Measurements from ENCODE around the gene FIBIN.

FIBIN gene

GRCh38 chr11:27025312-27025955, 31.5 kb downstream of the FIBIN start:
- no peak overlapping the region for H3K27ac ChIP-seq (ENCODE audit: insufficient read depth in 1 of 2, low read depth in 1 of 2, low read length in 2 of 2, poor library complexity in 1 of 2, severe bottlenecking in 2 of 2)
- WGBS (ENCODE audit: insufficient coverage) = no CpG with 5 or more reads among the region's 6 CpGs

GRCh38 chr11:27025957-27026733, 32.2 kb downstream of the FIBIN start:
- no peaks in the 10 kb centered on the region for H3K36me3 ChIP-seq (ENCODE audit: control insufficient read depth in 4 of 4, insufficient read depth in 4 of 4, low read length in 3 of 4)
- ChIA-PET CTCF (no interaction called here), POLR2A (no interaction called here)
- H3K4me1 ChIP-seq (ENCODE audit: control extremely low read depth in 1 of 4, control insufficient read depth in 4 of 4, insufficient read depth in 4 of 4, low read length in 3 of 4) = no peaks in the 10 kb centered on the region
- DNase-seq = no peak
- no peak overlapping the region for H3K4me3 ChIP-seq (ENCODE audit: control insufficient read depth in 1 of 7, extremely low read depth in 1 of 7, insufficient read depth in 4 of 7, low read depth in 2 of 7, low read length in 6 of 7)
- H3K27me3 ChIP-seq (replicated peaks in 2 of 5; ENCODE audit: control insufficient read depth in 4 of 5, insufficient read depth in 5 of 5, low read length in 4 of 5) = no peaks in the 10 kb centered on the region
- no peak overlapping the region for H3K27ac ChIP-seq (ENCODE audit: insufficient read depth in 1 of 2, low read depth in 1 of 2, low read length in 2 of 2, poor library complexity in 1 of 2, severe bottlenecking in 2 of 2)
- no peaks in the 10 kb centered on the region for H3K9me3 ChIP-seq (ENCODE audit: control extremely low read depth in 1 of 5, control insufficient read depth in 4 of 5, insufficient read depth in 2 of 5, low read depth in 1 of 5, low read length in 4 of 5)
- WGBS (ENCODE audit: insufficient coverage) = 92% methylated on average over 7 of the region's 8 CpGs

More at GRCh38 chr11:27025312-27025955, 31.5 kb downstream of the FIBIN start:
- H3K27me3 ChIP-seq (replicated peaks in 2 of 5; ENCODE audit: control insufficient read depth in 4 of 5, insufficient read depth in 5 of 5, low read length in 4 of 5) = no peaks in the 10 kb centered on the region
- H3K4me1 ChIP-seq (ENCODE audit: control extremely low read depth in 1 of 4, control insufficient read depth in 4 of 4, insufficient read depth in 4 of 4, low read length in 3 of 4) = no peaks in the 10 kb centered on the region
- POLR2A ChIA-PET = no interaction called here
- DNase-seq = no peak
- no peak overlapping the region for H3K4me3 ChIP-seq (ENCODE audit: control insufficient read depth in 1 of 7, extremely low read depth in 1 of 7, insufficient read depth in 4 of 7, low read depth in 2 of 7, low read length in 6 of 7)
- CTCF ChIA-PET = no interaction called here
- no peaks in the 10 kb centered on the region for H3K9me3 ChIP-seq (ENCODE audit: control extremely low read depth in 1 of 5, control insufficient read depth in 4 of 5, insufficient read depth in 2 of 5, low read depth in 1 of 5, low read length in 4 of 5)
- no peaks in the 10 kb centered on the region for H3K36me3 ChIP-seq (ENCODE audit: control insufficient read depth in 4 of 4, insufficient read depth in 4 of 4, low read length in 3 of 4)

DNA sequence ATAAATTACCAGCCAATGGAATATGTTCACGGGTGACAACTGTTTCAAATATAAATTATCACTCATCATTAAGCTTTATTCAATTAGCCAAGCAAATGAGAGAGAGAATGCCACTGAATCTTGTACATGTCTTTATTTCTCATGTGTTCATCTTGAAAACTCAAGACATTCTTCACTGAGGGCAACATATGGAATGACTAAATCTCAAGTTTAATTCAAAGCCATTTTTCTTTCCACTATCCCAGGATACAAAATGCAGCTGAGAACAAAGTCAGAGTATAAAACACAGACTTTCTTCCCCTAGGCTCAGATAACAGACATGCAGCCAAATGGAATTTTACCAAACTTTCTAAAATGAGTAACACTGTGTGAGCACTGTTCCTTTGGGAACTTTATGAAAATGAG, 34.7 kb downstream of the FIBIN start:
- Histone ChIP-seq H3K9me3 (ENCODE audit: control extremely low read depth in 1 of 5, control insufficient read depth in 4 of 5, insufficient read depth in 2 of 5, low read depth in 1 of 5, low read length in 4 of 5) (peaks cover 0 to 2% (median 0%) of the 10 kb centered on the region in 5 experiments), H3K4me1 (ENCODE audit: control extremely low read depth in 1 of 4, control insufficient read depth in 4 of 4, insufficient read depth in 4 of 4, low read length in 3 of 4) (no peaks in the 10 kb centered on the region), H3K36me3 (ENCODE audit: control insufficient read depth in 4 of 4, insufficient read depth in 4 of 4, low read length in 3 of 4) (no peaks in the 10 kb centered on the region), H3K4me3 (ENCODE audit: control insufficient read depth in 1 of 7, extremely low read depth in 1 of 7, insufficient read depth in 4 of 7, low read depth in 2 of 7, low read length in 6 of 7) (no peak overlapping the region), H3K27me3 (replicated peaks in 2 of 5; ENCODE audit: control insufficient read depth in 4 of 5, insufficient read depth in 5 of 5, low read length in 4 of 5) (no peaks in the 10 kb centered on the region), H3K27ac (ENCODE audit: insufficient read depth in 1 of 2, low read depth in 1 of 2, low read length in 2 of 2, poor library complexity in 1 of 2, severe bottlenecking in 2 of 2) (no peak overlapping the region)
- POLR2A ChIA-PET = no interaction called here
- 100% methylated on average over 1 of the region's 1 CpG for WGBS (ENCODE audit: insufficient coverage)
- DNase-seq = no peak
- CTCF ChIA-PET = no interaction called here

DNA sequence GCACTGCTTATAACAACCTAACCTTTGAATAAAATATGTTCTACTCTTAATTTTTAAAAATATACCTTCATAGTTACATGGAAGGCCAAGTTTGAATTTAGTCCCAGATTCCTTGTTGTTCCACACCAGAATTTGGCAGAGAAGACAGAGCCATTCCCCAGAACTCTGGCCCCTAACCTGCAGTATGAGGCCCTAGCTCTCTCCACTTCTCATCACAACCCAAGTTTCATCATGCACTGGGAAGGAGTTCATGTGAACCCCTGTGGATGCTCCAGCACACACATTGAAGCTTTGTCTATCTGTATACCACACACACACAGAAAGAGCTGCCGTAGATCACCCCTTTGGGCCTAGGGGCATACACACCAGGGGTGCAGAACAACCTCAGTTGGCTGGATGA, 36.1 kb downstream of the FIBIN start:
- no peak for DNase-seq
- H3K4me3 ChIP-seq (ENCODE audit: control insufficient read depth in 1 of 7, extremely low read depth in 1 of 7, insufficient read depth in 4 of 7, low read depth in 2 of 7, low read length in 6 of 7) = no peak overlapping the region
- H3K36me3 ChIP-seq (ENCODE audit: control insufficient read depth in 4 of 4, insufficient read depth in 4 of 4, low read length in 3 of 4) = no peaks in the 10 kb centered on the region
- H3K27me3 ChIP-seq (replicated peaks in 2 of 5; ENCODE audit: control insufficient read depth in 4 of 5, insufficient read depth in 5 of 5, low read length in 4 of 5) = no peaks in the 10 kb centered on the region
- WGBS (ENCODE audit: insufficient coverage) = 83% methylated on average over 1 of the region's 1 CpG
- POLR2A ChIA-PET = no interaction called here
- H3K27ac ChIP-seq (ENCODE audit: insufficient read depth in 1 of 2, low read depth in 1 of 2, low read length in 2 of 2, poor library complexity in 1 of 2, severe bottlenecking in 2 of 2) = no peak overlapping the region
- no peaks in the 10 kb centered on the region for H3K4me1 ChIP-seq (ENCODE audit: control extremely low read depth in 1 of 4, control insufficient read depth in 4 of 4, insufficient read depth in 4 of 4, low read length in 3 of 4)
- CTCF ChIA-PET = no interaction called here
- peaks cover 0 to 2% (median 0%) of the 10 kb centered on the region in 5 experiments for H3K9me3 ChIP-seq (ENCODE audit: control extremely low read depth in 1 of 5, control insufficient read depth in 4 of 5, insufficient read depth in 2 of 5, low read depth in 1 of 5, low read length in 4 of 5)

DNA sequence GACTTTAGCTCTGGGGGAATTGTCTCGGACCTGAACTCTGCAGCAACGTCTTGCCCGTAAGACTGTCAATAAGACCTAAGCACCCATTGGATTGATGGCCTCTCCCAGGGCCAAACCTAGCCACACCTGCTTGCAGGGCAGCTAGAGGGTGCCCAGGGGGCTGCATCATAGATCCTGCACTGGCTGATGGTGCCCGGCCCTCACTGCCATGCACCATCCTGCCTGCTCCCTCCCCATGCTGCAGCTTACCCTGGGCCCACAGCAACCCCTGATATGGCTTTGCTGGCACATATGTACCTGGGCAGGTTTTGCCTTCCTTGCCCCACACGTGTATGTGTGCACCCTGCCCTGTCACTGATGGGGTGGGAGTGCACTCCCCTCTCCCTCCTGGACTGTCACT, 37.8 kb downstream of the FIBIN start:
- CTCF ChIA-PET = no interaction called here
- H3K4me3 ChIP-seq (ENCODE audit: control insufficient read depth in 1 of 7, extremely low read depth in 1 of 7, insufficient read depth in 4 of 7, low read depth in 2 of 7, low read length in 6 of 7) = no peak overlapping the region
- no peak overlapping the region for H3K27ac ChIP-seq (ENCODE audit: insufficient read depth in 1 of 2, low read depth in 1 of 2, low read length in 2 of 2, poor library complexity in 1 of 2, severe bottlenecking in 2 of 2)
- no peaks in the 10 kb centered on the region for H3K36me3 ChIP-seq (ENCODE audit: control insufficient read depth in 4 of 4, insufficient read depth in 4 of 4, low read length in 3 of 4)
- WGBS (ENCODE audit: insufficient coverage) = 92% methylated on average over 4 of the region's 5 CpGs
- H3K9me3 ChIP-seq (ENCODE audit: control extremely low read depth in 1 of 5, control insufficient read depth in 4 of 5, insufficient read depth in 2 of 5, low read depth in 1 of 5, low read length in 4 of 5) = peaks cover 0 to 2% (median 0%) of the 10 kb centered on the region in 5 experiments
- POLR2A ChIA-PET = no interaction called here
- H3K4me1 ChIP-seq (ENCODE audit: control extremely low read depth in 1 of 4, control insufficient read depth in 4 of 4, insufficient read depth in 4 of 4, low read length in 3 of 4) = no peaks in the 10 kb centered on the region
- H3K27me3 ChIP-seq (replicated peaks in 2 of 5; ENCODE audit: control insufficient read depth in 4 of 5, insufficient read depth in 5 of 5, low read length in 4 of 5) = no peaks in the 10 kb centered on the region
- DNase-seq = no peak

DNA sequence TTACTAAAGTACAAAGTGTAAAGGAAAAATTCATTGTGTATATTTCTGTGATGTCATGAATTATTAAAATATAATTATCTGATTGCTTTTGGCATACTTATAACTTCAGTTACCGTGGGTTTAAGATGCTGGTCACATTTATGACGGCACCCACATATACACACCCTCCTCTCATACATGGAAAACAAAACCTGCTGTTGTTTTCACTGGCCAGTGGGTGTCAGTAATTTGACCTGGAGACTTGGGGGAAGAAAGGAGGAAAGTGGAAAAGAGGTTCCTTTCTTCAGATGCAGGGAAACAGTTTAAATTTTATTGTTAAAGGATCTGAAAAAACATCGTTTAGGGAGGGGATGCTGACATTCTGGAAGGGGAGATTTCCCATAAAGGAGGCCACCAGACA, 46.0 kb downstream of the FIBIN start:
- H3K9me3 ChIP-seq (ENCODE audit: control extremely low read depth in 1 of 5, control insufficient read depth in 4 of 5, insufficient read depth in 2 of 5, low read depth in 1 of 5, low read length in 4 of 5) = no peaks in the 10 kb centered on the region
- H3K4me1 ChIP-seq (ENCODE audit: control extremely low read depth in 1 of 4, control insufficient read depth in 4 of 4, insufficient read depth in 4 of 4, low read length in 3 of 4) = no peaks in the 10 kb centered on the region
- CTCF ChIA-PET = no interaction called here
- no peak overlapping the region for H3K4me3 ChIP-seq (ENCODE audit: control insufficient read depth in 1 of 7, extremely low read depth in 1 of 7, insufficient read depth in 4 of 7, low read depth in 2 of 7, low read length in 6 of 7)
- no peaks in the 10 kb centered on the region for H3K27me3 ChIP-seq (replicated peaks in 2 of 5; ENCODE audit: control insufficient read depth in 4 of 5, insufficient read depth in 5 of 5, low read length in 4 of 5)
- DNase-seq = no peak
- 73% methylated on average over 1 of the region's 3 CpGs for WGBS (ENCODE audit: insufficient coverage)
- H3K36me3 ChIP-seq (ENCODE audit: control insufficient read depth in 4 of 4, insufficient read depth in 4 of 4, low read length in 3 of 4) = no peaks in the 10 kb centered on the region
- H3K27ac ChIP-seq (ENCODE audit: insufficient read depth in 1 of 2, low read depth in 1 of 2, low read length in 2 of 2, poor library complexity in 1 of 2, severe bottlenecking in 2 of 2) = no peak overlapping the region
- POLR2A ChIA-PET = no interaction called here

- Histone ChIP-seq H3K4me1 (ENCODE audit: control extremely low read depth in 1 of 4, control insufficient read depth in 4 of 4, insufficient read depth in 4 of 4, low read length in 3 of 4) (no peaks in the 10 kb centered on the region), H3K9me3 (ENCODE audit: control extremely low read depth in 1 of 5, control insufficient read depth in 4 of 5, insufficient read depth in 2 of 5, low read depth in 1 of 5, low read length in 4 of 5) (no peaks in the 10 kb centered on the region), H3K36me3 (ENCODE audit: control insufficient read depth in 4 of 4, insufficient read depth in 4 of 4, low read length in 3 of 4) (no peaks in the 10 kb centered on the region), H3K4me3 (ENCODE audit: control insufficient read depth in 1 of 7, extremely low read depth in 1 of 7, insufficient read depth in 4 of 7, low read depth in 2 of 7, low read length in 6 of 7) (no peak within 1 kb of the TSS), H3K27me3 (replicated peaks in 2 of 5; ENCODE audit: control insufficient read depth in 4 of 5, insufficient read depth in 5 of 5, low read length in 4 of 5) (no peaks in the 10 kb centered on the region), H3K27ac (ENCODE audit: insufficient read depth in 1 of 2, low read depth in 1 of 2, low read length in 2 of 2, poor library complexity in 1 of 2, severe bottlenecking in 2 of 2) (no peak within 1 kb of the TSS)
- ChIA-PET POLR2A (no interaction called here), CTCF (no interaction called here)
- DNase-seq = no peak
- 100% methylated on average over 1 of the region's 4 CpGs for WGBS (ENCODE audit: insufficient coverage)
These were observed 46.6 kb downstream of the FIBIN start, which contains the start of gene BBOX1 for GRCh38 chr11:27040302-27041115. Gene BBOX1, plus strand, starts transcription at chr11:27040815. Its CDS starts 14,616 bp downstream, at chr11:27055431.
